K562 (cell line): ENCODE data around the gene CD69. TPM values are rescaled to one million over a fixed set of nuclear protein-coding genes. Genes with fewer than 3 reads are reported as not detected.

Experiments
- ATF2 ChIP-seq: sonication (generic); formaldehyde crosslinking; IDR thresholded peaks from 2 replicates; pipeline ENCODE4 v1.8.1; 2022; ENCODE audit warnings: missing genetic modification reagents
- BRF2 ChIP-seq: IDR thresholded peaks from 3 replicates; pipeline ENCODE4 v1.6.1; 2011; ENCODE audit warnings: borderline replicate concordance, mild to moderate bottlenecking; ENCODE audit not compliant: insufficient read length, insufficient read depth
- DACH1 ChIP-seq: fragments of 450-650 bp; IDR thresholded peaks from 2 replicates; pipeline ENCODE4 v1.6.1; 2018; ENCODE audit not compliant: partially characterized antibody
- HCFC1 ChIP-seq: IDR thresholded peaks from 2 replicates; pipeline ENCODE4 v1.6.1; 2012; ENCODE audit warnings: low read depth, low read length, improper control_type of control experiment
- HMG20A ChIP-seq: fragments of 450-650 bp; formaldehyde crosslinking; conservative IDR thresholded peaks from 2 replicates; pipeline ENCODE4 v1.4.0; 2020; ENCODE audit warnings: mild to moderate bottlenecking, mixed read lengths
- MECOM ChIP-seq: fragments of 250-450 bp; sonication (Bioruptor Pico); IDR thresholded peaks from 2 replicates; pipeline ENCODE4 v1.8.0; 2022; ENCODE audit warnings: inconsistent platforms
- PTTG1 ChIP-seq: fragments of 450-650 bp; IDR thresholded peaks from 2 replicates; pipeline ENCODE4 v1.6.1; 2016; ENCODE audit warnings: low read depth, mild to moderate bottlenecking, missing genetic modification characterization, missing compliant biosample characterization
- SMARCA5 ChIP-seq: fragments of 450-650 bp; IDR thresholded peaks from 2 replicates; pipeline ENCODE4 v1.6.1; 2016
- THAP12 ChIP-seq: fragments of 250-450 bp; sonication (Bioruptor Pico); IDR thresholded peaks from 2 replicates; pipeline ENCODE4 v1.9.0; 2021; ENCODE audit warnings: mild to moderate bottlenecking, inconsistent platforms
- ZBTB12 ChIP-seq: fragments of 250-450 bp; sonication (Bioruptor Pico); IDR thresholded peaks from 2 replicates; pipeline ENCODE4 v1.4.0; 2020
- ZMIZ1 ChIP-seq, 2 experiments: fragments of 150-350 bp in 1 of 2; IDR thresholded peaks; 2 replicates each; pipeline ENCODE4 v1.6.1; 2012 to 2016; ENCODE audit warnings: low read depth in 2 of 2, low read length in 2 of 2, mild to moderate bottlenecking in 1 of 2, moderate library complexity in 1 of 2
- ZNF133 ChIP-seq: fragments of 250-450 bp; sonication (Bioruptor Pico); IDR thresholded peaks from 2 replicates; pipeline ENCODE4 v1.4.0; 2020; ENCODE audit warnings: mild to moderate bottlenecking
- ZNF280B ChIP-seq: fragments of 250-450 bp; sonication (Bioruptor Pico); IDR thresholded peaks from 2 replicates; pipeline ENCODE4 v1.5.1; 2021; ENCODE audit warnings: mild to moderate bottlenecking
- polyA plus RNA-seq, 8 experiments: library from polyadenylated mRNA; depleted of rRNA in 4 of 8; stranded (reverse) in 5 of 8; unstranded in 3 of 8; fragments of >200 nt; fragmentation: Nextera tagmentation in 2 of 8; fragmentation: Illumina TruSeq in 1 of 8; extraction: Ambion mirVana in 2 of 8; extraction: Trizol in 1 of 8; gene quantifications; 2 replicates each; pipeline versions ENCODE4 v1.2.1 to v1.2.3, GENCODE V29; 2011 to 2014; ENCODE audit warnings: inconsistent platforms in 1 of 8, missing spikeins in 1 of 8
- total RNA-seq, 7 experiments: library from RNA; depleted of rRNA in 6 of 7; stranded (reverse); fragments of >200 nt in 6 of 7; fragmentation: Illumina TruSeq in 2 of 7; extraction: Trizol in 2 of 7; gene quantifications; 2 replicates each; pipeline versions ENCODE4 v1.2.1 to v1.2.3, GENCODE V29; 2011 to 2021; ENCODE audit warnings: low replicate concordance in 1 of 7

Gene CD69
- total and polyA plus RNA-seq, 9 of the 15 experiments (the other 6 are each of a cell fraction or from before 2014, with no cell fraction given) = 11.7 to 243 (median 54.4) TPM

GRCh38 chr12:9797722-9798619 is 37.3 kb upstream of the CD69 start (continued):
- no peak for TF ChIP-seq ZBTB12 (CRISPR knock-in tag)
- TF ChIP-seq ZNF133 (CRISPR knock-in tag) = no peak
- TF ChIP-seq ZMIZ1 (IDR thresholded peaks at IDR 0.05; ENCODE audit: low read depth in 2 of 2, low read length in 2 of 2) = no peak
- TF ChIP-seq BRF2 = no peak
- no peak for TF ChIP-seq DACH1
- TF ChIP-seq HMG20A (CRISPR knock-in tag) = no peak
- TF ChIP-seq HCFC1 = no peak
- no peak for TF ChIP-seq SMARCA5
- TF ChIP-seq THAP12 = no peak
- TF ChIP-seq MECOM (CRISPR knock-in tag) = no peak
- no peak for TF ChIP-seq ATF2 (CRISPR knock-in tag)
- TF ChIP-seq PTTG1 (tag) = no peak
- TF ChIP-seq ZNF280B (CRISPR knock-in tag) = no peak
